ENCODE measurements around the gene GLRA3. TPM values are rescaled to one million over a fixed set of nuclear protein-coding genes. Genes with fewer than 3 reads are reported as not detected.
"Not testable (repeated sequence)": the region's sequence is repeated elsewhere in the genome, so short reads cannot be mapped to it uniquely, and the experiment has no call there.

Gene GLRA3
- not detected for total RNA-seq
- 0.59 TPM for total RNA-seq (2013)

DNA sequence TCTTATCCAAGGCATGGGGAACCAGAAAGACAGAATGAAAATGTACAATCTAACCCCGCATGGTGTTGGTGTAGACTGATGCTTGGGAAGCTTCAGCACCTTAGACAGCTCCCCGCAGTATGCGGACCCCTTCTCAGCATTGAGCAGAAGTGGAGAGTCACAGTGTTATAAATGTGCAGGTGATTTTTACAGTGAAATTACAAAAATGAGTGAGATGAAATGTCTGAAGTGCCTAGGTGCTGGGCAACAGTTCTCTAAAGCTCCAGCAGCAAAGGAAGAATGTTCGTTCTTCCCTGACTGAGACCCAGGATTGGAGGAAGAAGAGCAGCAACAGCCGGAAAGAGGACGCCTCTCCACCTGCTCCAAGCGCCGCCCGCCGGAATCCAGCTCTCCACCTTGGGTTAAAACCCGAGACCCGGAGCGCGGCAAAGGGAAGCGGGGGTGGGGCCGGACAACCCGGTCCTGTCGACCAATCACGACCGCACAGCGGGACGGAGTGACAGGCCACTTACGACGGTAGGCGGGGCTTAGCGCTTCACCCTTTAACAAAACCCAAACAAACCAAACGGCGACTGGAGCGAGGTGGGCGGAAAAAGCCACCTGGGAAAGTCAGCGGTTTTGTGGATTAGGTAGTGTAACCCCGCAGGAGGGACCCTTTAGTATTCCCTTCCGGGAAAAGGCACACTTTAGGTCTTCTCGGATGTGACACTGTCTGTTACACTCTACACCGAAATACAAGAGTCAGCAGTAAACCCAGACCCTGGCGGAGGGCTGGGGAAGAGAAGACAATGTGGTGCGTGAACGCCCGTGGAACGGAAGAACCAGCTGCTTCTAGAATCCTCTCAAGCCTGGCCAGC is at the start of gene GLRA3:
TSS of gene GLRA3 (minus strand) at position 403 of the 857 bp plus-strand sequence. CDS start 436 bp downstream, outside the sequence.
- Mint-ChIP-seq H3K36me3 (no peaks in the 10 kb centered on the region), H3K9me3 (peaks cover 4% of the 10 kb centered on the region in 2 donors), H3K4me1 (no peaks in the 10 kb centered on the region), H3K27ac (no peak within 1 kb of the TSS), H3K4me3 (no peak within 1 kb of the TSS), H3K27me3 (ENCODE audit: low read depth in 2 of 2) (no peaks in the 10 kb centered on the region)
- WGBS (ENCODE audit: insufficient coverage) = 4% methylated on average over 40 of the region's 40 CpGs
- DNase-seq = peak in 1 of 2 donors; percentile 6
- no peaks in the 10 kb centered on the region for H3K36me3 ChIP-seq (ENCODE audit: control insufficient read depth, insufficient read depth, low read length)
- no peak within 1 kb of the TSS for H3K27ac ChIP-seq (ENCODE audit: low read length)
- no peak for ATAC-seq
- no peaks in the 10 kb centered on the region for H3K4me1 ChIP-seq (ENCODE audit: control insufficient read depth, insufficient read depth, low read length)
- TF ChIP-seq CTCF (IDR thresholded peaks at IDR 0.05) = no peak
- intact Hi-C loops (cut with micrococcal nuclease) = no loop called here
- peaks cover 5% of the 10 kb centered on the region for H3K9me3 ChIP-seq (ENCODE audit: control insufficient read depth, insufficient read depth, low read length)
- H3K27me3 ChIP-seq (ENCODE audit: control insufficient read depth, insufficient read depth, low read length) = no peaks in the 10 kb centered on the region
- H3K4me3 ChIP-seq (ENCODE audit: low read length) = no peak within 1 kb of the TSS

DNA sequence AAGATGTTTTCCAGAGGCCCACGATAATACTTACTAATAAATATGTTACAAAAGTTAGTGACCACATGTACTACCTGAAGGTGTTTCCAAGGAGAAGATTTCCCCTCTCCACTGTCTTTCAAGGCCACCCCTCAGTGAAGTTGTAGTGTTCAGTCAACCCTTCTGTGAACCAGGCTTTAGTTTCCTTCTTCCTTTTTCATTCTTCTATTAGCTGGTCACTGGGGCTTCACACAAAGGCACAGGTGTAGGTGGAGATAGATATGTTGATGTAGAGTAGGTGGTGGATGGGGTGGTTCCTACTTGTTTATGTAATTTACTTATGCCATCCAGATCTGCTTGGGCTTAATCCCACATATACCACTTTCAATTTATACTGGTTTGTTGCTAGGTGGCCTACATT is 45.9 kb upstream of the GLRA3 start:
- no peak overlapping the region for H3K27ac ChIP-seq (ENCODE audit: low read length)
- 60% methylated on average over 1 of the region's 1 CpG for WGBS (ENCODE audit: insufficient coverage)
- no peaks in the 10 kb centered on the region for H3K9me3 ChIP-seq (ENCODE audit: control insufficient read depth, insufficient read depth, low read length)
- Mint-ChIP-seq H3K36me3 (no peaks in the 10 kb centered on the region), H3K9me3 (peaks cover 3 to 12% of the 10 kb centered on the region in 2 donors), H3K27me3 (ENCODE audit: low read depth in 2 of 2) (no peaks in the 10 kb centered on the region), H3K27ac (no peak overlapping the region), H3K4me3 (no peak overlapping the region), H3K4me1 (no peaks in the 10 kb centered on the region)
- ATAC-seq (no peak), DNase-seq (no peak)
- H3K4me3 ChIP-seq (ENCODE audit: low read length) = no peak overlapping the region
- no peaks in the 10 kb centered on the region for H3K4me1 ChIP-seq (ENCODE audit: control insufficient read depth, insufficient read depth, low read length)
- intact Hi-C loops (cut with micrococcal nuclease) = no loop called here
- H3K36me3 ChIP-seq (ENCODE audit: control insufficient read depth, insufficient read depth, low read length) = no peaks in the 10 kb centered on the region
- TF ChIP-seq CTCF (IDR thresholded peaks at IDR 0.05) = no peak
- H3K27me3 ChIP-seq (ENCODE audit: control insufficient read depth, insufficient read depth, low read length) = no peaks in the 10 kb centered on the region

DNA sequence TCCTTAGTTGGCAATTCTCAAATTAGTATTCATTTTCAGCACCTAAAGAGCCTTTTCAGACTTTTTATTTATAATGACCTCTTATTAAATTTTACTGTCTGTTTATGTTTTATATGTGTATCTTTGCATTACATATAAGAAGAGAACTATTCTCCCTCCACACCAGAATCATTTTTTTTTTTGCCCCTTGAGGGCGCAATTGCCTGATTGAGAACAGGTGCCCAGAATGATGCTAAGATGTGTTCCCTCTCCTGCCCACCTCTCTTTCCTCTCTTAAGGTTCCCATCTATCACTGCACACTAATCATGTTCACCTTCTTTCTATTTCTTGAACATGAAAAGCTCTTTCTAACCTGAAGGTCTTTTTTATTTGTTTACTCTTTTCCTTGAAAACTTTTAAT is 44.9 kb upstream of the GLRA3 start:
- Histone ChIP-seq H3K9me3 (ENCODE audit: control insufficient read depth, insufficient read depth, low read length) (no peaks in the 10 kb centered on the region), H3K27me3 (ENCODE audit: control insufficient read depth, insufficient read depth, low read length) (no peaks in the 10 kb centered on the region), H3K27ac (ENCODE audit: low read length) (no peak overlapping the region), H3K36me3 (ENCODE audit: control insufficient read depth, insufficient read depth, low read length) (no peaks in the 10 kb centered on the region), H3K4me3 (ENCODE audit: low read length) (no peak overlapping the region), H3K4me1 (ENCODE audit: control insufficient read depth, insufficient read depth, low read length) (no peaks in the 10 kb centered on the region)
- no peaks in the 10 kb centered on the region for H3K4me1 Mint-ChIP-seq
- no peaks in the 10 kb centered on the region for H3K36me3 Mint-ChIP-seq
- DNase-seq = no peak
- no peak overlapping the region for H3K4me3 Mint-ChIP-seq
- no peak for ATAC-seq
- intact Hi-C loops (cut with micrococcal nuclease) = no loop called here
- peaks cover 3 to 8% of the 10 kb centered on the region in 2 donors for H3K9me3 Mint-ChIP-seq
- TF ChIP-seq CTCF (IDR thresholded peaks at IDR 0.05) = no peak
- no peaks in the 10 kb centered on the region for H3K27me3 Mint-ChIP-seq (ENCODE audit: low read depth in 2 of 2)
- 38% methylated on average over 1 of the region's 1 CpG for WGBS (ENCODE audit: insufficient coverage)
- no peak overlapping the region for H3K27ac Mint-ChIP-seq

DNA sequence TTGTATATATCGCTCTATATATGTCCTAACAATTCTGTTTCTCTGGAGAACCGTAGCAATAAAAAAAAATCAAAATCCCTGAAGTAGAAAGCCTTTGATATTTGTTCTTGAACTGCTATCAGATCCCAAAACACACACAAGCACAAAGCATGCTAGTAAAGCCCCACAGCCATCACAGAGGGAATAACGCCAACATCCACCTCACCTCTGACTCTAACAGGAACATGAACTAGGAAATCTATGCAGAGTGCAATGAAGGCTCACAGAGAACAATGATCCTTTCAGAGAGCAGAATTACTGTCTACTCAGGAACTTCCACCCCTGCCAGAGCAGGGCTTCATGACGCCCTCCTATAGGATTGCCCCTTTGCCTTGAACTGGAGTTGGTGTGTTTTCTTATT is 44.1 kb upstream of the GLRA3 start:
- 92% methylated on average over 3 of the region's 4 CpGs for WGBS (ENCODE audit: insufficient coverage)
- intact Hi-C loops (cut with micrococcal nuclease); H3K27me3 ChIP-seq (ENCODE audit: control insufficient read depth, insufficient read depth, low read length); H3K4me1 Mint-ChIP-seq; H3K27ac ChIP-seq (ENCODE audit: low read length); ATAC-seq; H3K36me3 Mint-ChIP-seq; H3K4me1 ChIP-seq (ENCODE audit: control insufficient read depth, insufficient read depth, low read length); H3K9me3 Mint-ChIP-seq; H3K9me3 ChIP-seq (ENCODE audit: control insufficient read depth, insufficient read depth, low read length); H3K27ac Mint-ChIP-seq; H3K4me3 Mint-ChIP-seq; DNase-seq; H3K4me3 ChIP-seq (ENCODE audit: low read length); H3K36me3 ChIP-seq (ENCODE audit: control insufficient read depth, insufficient read depth, low read length); H3K27me3 Mint-ChIP-seq (ENCODE audit: low read depth in 2 of 2): not testable (repeated sequence)
